H1 (cell line): ENCODE measurements around the gene KCNE5. TPM values are rescaled to one million over a fixed set of nuclear protein-coding genes. Genes with fewer than 3 reads are reported as not detected.

Experiments
- CEBPB ChIP-seq: IDR thresholded peaks from 2 replicates; pipeline ENCODE4 v1.6.1; 2012; ENCODE audit warnings: low read depth, low read length
- SIN3A ChIP-seq, 2 experiments: IDR thresholded peaks in 1 of 2; conservative IDR thresholded peaks in 1 of 2; 2 replicates each; pipeline ENCODE4 v1.6.1; 2011 to 2012; ENCODE audit warnings: low read length in 2 of 2, improper control_type of control experiment in 1 of 2, low read depth in 1 of 2, mild to moderate bottlenecking in 1 of 2
- polyA plus RNA-seq, 7 experiments: library from polyadenylated mRNA; depleted of rRNA in 3 of 7; stranded (reverse) in 5 of 7; unstranded in 2 of 7; fragments of >200 nt in 5 of 7; fragments of 200-250 nt in 2 of 7; gene quantifications; 1 replicate in 5 of 7; 2 replicates in 1 of 7; 4 replicates in 1 of 7; pipeline versions ENCODE4 v1.2.1 to v1.2.3, GENCODE V29; 2011 to 2013; ENCODE audit warnings: missing spikeins in 2 of 7, mixed read lengths in 2 of 7
- total RNA-seq: library from RNA; stranded (reverse); fragmentation: NEBNext Ultra II Directional; extraction: Animal tissue kit (Norgen Biotek cat#: 25700); gene quantifications from 2 replicates; pipeline ENCODE4 v1.2.1, GENCODE V29; 2021
- TF ChIP-seq, protein P1 (sequence below): fragments of 300-600 bp; sonication (generic); IDR thresholded peaks from 2 replicates; pipeline ENCODE4 v1.7.1; 2012; ENCODE audit warnings: low read length, moderate library complexity, mild to moderate bottlenecking, inconsistent platforms; ENCODE audit not compliant: insufficient replicate concordance

Gene KCNE5
- total and polyA plus RNA-seq, 2 of the 8 experiments (the other 6 are each of a cell fraction or from before 2014, with no cell fraction given), result 3.6 to 5.9 TPM

DNA sequence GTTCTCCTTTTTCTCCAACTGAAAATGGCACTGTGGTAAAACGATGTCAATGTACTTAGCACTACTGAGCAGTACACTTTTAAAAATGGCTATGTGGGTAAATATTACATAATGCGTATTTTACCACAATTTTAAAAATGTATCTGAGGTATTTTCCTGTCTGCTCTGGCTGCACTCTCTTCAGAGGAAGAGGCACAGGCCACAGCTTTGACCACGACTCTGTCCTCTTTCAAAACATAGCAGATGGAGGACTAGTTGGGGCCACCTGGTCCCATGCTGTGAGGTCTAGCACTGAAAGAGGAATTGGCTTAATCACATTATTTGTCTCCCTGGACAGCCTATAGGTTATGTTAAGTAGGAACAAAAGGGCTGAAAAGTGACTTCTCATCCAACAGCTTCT is 5.2 kb downstream of the KCNE5 start (continued):
- TF ChIP-seq, protein P1, sequence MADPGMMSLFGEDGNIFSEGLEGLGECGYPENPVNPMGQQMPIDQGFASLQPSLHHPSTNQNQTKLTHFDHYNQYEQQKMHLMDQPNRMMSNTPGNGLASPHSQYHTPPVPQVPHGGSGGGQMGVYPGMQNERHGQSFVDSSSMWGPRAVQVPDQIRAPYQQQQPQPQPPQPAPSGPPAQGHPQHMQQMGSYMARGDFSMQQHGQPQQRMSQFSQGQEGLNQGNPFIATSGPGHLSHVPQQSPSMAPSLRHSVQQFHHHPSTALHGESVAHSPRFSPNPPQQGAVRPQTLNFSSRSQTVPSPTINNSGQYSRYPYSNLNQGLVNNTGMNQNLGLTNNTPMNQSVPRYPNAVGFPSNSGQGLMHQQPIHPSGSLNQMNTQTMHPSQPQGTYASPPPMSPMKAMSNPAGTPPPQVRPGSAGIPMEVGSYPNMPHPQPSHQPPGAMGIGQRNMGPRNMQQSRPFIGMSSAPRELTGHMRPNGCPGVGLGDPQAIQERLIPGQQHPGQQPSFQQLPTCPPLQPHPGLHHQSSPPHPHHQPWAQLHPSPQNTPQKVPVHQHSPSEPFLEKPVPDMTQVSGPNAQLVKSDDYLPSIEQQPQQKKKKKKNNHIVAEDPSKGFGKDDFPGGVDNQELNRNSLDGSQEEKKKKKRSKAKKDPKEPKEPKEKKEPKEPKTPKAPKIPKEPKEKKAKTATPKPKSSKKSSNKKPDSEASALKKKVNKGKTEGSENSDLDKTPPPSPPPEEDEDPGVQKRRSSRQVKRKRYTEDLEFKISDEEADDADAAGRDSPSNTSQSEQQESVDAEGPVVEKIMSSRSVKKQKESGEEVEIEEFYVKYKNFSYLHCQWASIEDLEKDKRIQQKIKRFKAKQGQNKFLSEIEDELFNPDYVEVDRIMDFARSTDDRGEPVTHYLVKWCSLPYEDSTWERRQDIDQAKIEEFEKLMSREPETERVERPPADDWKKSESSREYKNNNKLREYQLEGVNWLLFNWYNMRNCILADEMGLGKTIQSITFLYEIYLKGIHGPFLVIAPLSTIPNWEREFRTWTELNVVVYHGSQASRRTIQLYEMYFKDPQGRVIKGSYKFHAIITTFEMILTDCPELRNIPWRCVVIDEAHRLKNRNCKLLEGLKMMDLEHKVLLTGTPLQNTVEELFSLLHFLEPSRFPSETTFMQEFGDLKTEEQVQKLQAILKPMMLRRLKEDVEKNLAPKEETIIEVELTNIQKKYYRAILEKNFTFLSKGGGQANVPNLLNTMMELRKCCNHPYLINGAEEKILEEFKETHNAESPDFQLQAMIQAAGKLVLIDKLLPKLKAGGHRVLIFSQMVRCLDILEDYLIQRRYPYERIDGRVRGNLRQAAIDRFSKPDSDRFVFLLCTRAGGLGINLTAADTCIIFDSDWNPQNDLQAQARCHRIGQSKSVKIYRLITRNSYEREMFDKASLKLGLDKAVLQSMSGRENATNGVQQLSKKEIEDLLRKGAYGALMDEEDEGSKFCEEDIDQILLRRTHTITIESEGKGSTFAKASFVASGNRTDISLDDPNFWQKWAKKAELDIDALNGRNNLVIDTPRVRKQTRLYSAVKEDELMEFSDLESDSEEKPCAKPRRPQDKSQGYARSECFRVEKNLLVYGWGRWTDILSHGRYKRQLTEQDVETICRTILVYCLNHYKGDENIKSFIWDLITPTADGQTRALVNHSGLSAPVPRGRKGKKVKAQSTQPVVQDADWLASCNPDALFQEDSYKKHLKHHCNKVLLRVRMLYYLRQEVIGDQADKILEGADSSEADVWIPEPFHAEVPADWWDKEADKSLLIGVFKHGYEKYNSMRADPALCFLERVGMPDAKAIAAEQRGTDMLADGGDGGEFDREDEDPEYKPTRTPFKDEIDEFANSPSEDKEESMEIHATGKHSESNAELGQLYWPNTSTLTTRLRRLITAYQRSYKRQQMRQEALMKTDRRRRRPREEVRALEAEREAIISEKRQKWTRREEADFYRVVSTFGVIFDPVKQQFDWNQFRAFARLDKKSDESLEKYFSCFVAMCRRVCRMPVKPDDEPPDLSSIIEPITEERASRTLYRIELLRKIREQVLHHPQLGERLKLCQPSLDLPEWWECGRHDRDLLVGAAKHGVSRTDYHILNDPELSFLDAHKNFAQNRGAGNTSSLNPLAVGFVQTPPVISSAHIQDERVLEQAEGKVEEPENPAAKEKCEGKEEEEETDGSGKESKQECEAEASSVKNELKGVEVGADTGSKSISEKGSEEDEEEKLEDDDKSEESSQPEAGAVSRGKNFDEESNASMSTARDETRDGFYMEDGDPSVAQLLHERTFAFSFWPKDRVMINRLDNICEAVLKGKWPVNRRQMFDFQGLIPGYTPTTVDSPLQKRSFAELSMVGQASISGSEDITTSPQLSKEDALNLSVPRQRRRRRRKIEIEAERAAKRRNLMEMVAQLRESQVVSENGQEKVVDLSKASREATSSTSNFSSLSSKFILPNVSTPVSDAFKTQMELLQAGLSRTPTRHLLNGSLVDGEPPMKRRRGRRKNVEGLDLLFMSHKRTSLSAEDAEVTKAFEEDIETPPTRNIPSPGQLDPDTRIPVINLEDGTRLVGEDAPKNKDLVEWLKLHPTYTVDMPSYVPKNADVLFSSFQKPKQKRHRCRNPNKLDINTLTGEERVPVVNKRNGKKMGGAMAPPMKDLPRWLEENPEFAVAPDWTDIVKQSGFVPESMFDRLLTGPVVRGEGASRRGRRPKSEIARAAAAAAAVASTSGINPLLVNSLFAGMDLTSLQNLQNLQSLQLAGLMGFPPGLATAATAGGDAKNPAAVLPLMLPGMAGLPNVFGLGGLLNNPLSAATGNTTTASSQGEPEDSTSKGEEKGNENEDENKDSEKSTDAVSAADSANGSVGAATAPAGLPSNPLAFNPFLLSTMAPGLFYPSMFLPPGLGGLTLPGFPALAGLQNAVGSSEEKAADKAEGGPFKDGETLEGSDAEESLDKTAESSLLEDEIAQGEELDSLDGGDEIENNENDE, result no peak
- TF ChIP-seq SIN3A (conservative IDR thresholded peaks at IDR 0.05 in 1 of 2, IDR thresholded peaks at IDR 0.05 in 1 of 2; ENCODE audit: low read depth in 1 of 2, low read length in 2 of 2), result no peak
- TF ChIP-seq CEBPB, result no peak
